Fibroblast of skin of right biceps (primary cell): ENCODE measurements around the gene PLCB1.
"Not testable (repeated sequence)": the region's sequence is repeated elsewhere in the genome, so short reads cannot be mapped to it uniquely, and the experiment has no call there.

Experiments
- DNase-seq: peaks from one replicate; pipeline ENCODE4 v3.0.0-alpha.2; 2013

PLCB1 gene

DNA sequence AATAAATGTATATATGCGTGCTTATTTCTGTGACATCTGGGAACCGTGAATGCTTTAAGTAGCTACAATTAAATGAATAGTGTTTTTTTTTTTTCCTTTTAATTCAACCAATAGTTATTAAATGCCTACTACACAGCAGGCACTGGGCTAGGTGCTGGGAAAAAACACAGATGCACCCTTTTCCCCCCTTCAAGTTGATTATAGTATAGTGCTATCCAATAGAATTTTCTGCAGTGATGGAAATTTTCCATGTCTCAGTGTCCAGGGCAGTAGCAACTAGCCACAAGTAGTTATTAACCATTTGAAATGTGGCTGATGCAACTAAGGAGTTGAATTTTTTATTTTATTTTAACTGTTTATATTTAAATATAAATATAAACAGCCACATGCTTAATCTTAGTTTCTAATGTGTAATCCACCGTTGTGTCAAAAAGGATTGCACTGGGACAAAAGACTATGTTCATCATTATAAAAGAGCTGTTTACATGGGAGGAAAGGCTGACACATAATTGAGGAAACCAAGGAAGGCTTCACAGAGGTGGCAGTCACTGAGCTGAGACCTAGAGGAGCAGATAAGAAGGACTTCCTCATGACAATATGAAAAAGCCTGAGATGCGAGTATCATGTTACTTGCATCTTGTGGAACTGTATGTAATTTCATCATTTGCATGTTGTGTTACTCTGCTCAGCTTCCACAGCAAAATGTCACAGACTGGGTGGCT is 675.6 kb downstream of the PLCB1 start:
- DNase-seq: no peak

DNA sequence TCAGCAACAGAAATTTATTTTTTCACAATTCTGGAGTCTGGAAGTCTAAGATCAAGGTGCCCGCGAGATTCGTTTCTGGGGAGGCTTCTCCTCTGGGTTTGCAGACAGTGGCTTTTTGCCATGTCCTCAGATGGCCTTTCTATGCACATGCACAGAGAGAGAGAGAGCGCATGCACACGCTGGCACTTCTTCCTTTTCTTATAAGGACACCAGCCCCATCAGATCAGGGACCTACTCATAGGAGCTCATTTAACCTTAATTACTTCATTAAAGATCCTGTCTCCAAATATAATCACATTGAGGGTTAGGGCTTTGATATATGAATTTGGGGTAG is 676.1 kb downstream of the PLCB1 start:
- no peak for DNase-seq

GRCh38 chr20:8809107-8809953 is 677.3 kb downstream of the PLCB1 start:
- no peak for DNase-seq

DNA sequence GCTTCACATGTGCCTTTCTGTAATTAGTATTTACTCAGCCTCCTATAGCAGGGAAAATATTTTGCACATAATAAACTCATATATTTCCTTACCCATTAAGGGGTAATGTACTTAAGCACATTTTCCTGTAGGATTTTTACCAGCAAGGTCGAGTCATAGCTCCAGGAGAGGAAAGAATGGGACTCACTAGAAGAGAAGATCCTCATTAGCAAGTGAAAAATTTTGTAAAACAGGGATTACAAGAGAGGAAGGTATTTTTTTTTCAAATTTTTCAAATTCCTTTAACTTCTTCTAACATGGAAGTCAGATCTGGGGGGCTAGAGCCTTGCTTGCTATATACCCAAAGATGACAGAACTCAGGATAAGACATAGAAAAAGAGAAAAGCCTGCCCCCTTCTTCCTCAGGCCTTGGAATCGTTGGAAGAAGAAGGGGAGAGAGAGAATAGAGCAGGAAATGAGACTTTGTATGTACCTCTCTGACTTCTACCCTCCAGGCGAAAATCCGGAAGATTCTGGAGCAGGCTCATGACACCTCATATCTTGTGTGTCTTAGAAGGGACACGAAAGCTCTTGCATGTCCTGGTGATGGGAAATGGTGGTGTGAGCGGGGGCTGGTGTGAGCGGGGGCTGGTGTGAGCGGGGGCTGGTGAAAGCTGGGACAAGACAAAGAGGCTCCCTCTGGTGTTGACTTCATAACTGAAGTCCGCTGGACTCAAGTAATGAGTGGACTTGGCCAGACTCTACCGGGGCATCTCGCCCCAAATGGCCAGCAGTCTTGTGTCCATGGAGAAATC is 679.9 kb downstream of the PLCB1 start:
- peak; percentile 41 for DNase-seq

GRCh38 chr20:8812817-8813216 is 680.8 kb downstream of the PLCB1 start:
- no peak for DNase-seq

GRCh38 chr20:8815208-8815607 is 683.1 kb downstream of the PLCB1 start:
- no peak for DNase-seq

DNA sequence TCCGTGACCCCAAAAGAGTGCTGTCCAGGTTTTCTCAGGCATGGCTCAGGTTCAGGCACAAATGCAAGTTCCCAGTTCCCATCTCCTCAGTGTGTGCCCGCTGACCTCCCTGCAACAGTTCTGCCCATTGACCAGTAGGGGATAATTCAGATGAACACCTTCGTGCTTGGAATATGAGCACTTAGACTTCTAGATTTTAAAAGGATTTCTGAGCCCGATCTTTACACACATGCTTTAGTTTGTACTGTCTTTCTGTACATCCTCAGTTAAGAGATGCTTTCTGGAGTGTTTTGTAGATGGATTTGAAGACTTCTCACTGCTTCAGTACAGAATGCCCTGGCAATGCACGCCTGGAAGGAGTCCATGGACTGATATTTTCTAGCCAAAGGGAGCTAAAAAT is 697.2 kb downstream of the PLCB1 start:
- DNase-seq: no peak

GRCh38 chr20:8834294-8834693 is 702.2 kb downstream of the PLCB1 start:
- not testable (repeated sequence) for DNase-seq

GRCh38 chr20:8834851-8835250 is 702.8 kb downstream of the PLCB1 start:
- DNase-seq: no peak

- DNase-seq: peak; percentile 49
These were observed 705.3 kb downstream of the PLCB1 start for GRCh38 chr20:8837396-8837795.

GRCh38 chr20:8842525-8842924 is 710.5 kb downstream of the PLCB1 start:
- DNase-seq: no peak

DNA sequence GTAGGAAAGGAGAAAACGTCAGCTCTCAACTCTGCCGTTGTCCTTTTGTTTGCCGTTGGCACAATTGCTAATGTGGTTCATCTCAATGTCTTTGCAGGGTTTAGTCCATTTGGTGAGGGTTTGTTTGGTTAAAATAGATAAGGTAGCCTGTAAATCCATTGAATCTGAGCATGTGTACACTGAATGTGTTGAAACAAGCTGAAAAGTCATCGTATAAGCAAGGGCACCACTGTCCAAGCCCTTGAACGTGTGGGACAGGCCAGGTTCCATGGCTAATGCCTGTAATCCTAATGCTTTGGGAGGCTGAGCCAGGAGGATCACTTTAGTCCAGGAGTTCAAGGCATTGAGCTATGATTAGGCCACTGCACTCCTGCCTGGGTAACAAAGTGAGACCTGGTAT is 712.1 kb downstream of the PLCB1 start:
- no peak for DNase-seq

GRCh38 chr20:8849990-8850389 is 717.9 kb downstream of the PLCB1 start:
- DNase-seq: no peak

DNA sequence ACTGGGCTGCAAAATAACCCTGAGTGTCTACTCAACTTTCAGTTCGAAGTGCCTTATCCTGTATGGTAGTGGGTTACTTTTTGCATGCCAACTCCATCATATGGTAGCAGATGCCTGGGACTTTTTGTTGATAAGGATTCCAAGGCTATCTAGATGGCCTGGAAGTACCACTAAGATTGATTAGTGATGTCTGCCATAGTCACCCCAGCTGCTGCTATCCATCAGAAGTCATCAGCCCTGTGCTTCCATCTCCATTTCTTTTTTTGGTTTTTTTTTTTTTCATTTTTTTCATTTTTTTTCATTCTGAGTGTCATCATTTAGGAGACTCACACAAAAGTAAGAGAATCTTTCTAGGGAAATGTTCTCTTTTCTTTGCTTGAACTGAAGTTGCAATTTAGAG is 719.4 kb downstream of the PLCB1 start:
- no peak for DNase-seq

DNA sequence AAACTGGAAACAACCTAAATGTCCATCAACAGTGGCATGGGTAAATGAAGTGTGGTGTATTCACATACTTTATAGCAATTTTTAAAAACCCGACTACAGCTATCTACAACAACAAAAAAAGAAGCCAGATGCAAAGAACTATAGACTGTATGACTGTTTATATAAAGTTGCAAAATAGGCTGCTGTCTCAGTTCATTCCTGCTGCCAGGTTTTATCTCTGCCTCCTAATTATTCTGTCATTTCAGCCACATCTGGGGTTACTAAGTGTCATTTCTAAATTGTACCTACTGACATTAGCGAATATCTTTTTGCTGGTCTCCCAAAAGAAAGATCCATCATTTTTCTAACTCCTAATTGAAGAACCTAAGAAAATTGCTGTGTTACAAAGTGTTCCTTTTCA is 719.9 kb downstream of the PLCB1 start:
- DNase-seq: not testable (repeated sequence)

DNA sequence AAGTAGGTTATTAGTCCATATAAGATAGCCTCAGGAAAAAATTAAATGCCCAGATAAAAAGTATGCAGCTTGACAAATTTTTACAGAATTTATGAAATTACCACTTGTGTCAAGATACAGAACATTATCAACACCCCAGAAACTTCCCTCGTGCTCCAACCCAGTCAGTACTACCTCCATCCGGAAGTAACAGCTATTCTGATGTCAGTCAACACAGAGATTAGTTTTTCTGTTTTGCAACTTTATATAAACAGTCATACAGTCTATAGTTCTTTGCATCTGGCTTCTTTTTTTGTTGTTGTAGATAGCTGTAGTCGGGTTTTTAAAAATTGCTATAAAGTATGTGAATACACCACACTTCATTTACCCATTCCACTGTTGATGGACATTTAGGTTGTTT is 721.1 kb downstream of the PLCB1 start:
- DNase-seq: not testable (repeated sequence)

DNA sequence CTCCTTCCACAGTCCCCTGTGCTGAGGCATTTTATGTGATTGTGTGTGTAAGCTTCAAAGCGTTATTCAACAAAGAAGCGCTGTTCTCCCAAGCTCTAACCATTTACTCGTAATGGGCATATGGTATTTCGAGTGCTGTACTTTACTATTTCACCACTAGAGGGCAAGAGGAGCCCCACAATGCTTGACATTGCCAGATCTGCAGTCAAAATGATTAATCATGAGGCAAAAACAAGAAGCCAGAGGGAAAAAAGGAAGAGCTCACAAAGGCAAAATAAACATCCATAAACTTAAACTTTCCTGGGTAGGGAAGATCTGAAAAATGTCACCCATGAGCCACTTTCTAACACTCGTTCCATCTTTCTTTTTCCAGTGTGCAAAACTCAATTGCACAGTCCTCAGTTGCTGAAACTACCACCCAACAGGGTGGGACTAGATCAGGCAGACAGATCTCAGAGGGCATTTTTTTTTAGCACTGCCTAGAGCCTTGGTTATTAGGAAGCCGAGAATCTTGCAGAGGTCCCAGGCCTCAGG is 721.8 kb downstream of the PLCB1 start:
- peak; percentile 76 for DNase-seq

DNA sequence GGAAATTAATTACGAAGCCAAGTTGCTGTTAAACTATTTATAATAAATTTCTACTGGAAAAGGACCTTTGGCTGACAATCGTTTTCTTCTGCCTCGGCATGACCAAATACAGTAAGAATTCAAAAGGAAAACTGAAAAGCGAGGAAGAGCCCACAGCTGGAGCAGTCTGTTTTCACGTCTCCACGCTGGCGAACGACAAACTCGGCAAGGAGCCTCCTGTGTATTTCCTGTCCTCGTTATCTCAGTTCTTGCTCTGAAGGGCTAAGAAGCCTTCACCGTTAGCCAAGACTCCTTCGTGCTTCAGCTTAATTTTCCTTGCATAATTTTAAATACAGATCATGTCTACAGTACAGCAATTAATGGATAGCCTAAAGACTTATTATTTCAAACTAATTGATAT is 722.5 kb downstream of the PLCB1 start:
- peak; percentile 48 for DNase-seq

DNA sequence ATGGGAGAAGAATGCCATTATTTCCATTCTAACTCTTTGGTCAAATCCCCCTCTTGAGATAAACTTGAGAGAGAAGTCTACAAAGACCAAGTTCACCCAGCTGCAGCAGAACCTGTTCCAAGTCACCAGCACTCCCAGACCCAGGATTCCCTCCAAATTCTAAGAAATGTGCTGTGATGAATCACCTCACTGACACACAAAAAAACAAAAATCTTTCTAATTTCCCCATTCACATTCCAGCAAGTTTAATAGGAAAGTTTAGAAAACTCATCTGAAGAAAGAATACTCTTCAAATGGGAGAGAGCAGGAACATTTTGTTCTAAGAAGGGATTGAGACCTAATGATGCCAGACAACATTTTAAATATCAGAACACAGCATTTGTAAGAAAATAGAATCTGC is 723.2 kb downstream of the PLCB1 start:
- DNase-seq: peak; percentile 66

GRCh38 chr20:8856668-8857067 is 724.6 kb downstream of the PLCB1 start:
- DNase-seq: no peak

DNA sequence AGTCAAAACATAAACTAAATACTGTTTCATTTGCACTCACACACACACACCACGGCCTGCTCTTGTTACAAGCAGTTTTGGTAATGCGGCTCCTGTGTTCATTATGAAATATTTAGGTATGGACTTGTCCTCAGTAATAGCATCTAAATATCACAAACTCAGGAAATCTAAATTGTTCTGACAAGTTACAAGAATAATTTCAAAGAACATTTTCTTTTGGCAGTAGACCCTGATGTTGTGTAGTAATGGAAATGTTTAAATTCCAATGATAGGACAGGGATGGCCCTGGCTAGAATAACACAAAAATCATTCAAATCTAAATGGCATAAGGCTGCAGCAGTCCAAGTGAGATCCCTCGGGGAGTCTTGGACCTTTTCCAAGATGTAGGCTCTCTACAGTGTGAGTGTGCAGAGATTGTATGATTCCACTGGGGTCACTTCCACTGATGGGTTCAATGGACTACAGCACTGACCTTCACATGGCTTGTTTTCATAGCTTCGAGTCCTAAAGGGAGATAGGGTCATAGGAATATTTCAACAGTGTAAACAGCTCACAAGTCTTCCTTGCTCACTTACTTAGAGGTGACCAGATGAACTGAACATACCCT is 726.2 kb downstream of the PLCB1 start:
- DNase-seq: no peak

DNA sequence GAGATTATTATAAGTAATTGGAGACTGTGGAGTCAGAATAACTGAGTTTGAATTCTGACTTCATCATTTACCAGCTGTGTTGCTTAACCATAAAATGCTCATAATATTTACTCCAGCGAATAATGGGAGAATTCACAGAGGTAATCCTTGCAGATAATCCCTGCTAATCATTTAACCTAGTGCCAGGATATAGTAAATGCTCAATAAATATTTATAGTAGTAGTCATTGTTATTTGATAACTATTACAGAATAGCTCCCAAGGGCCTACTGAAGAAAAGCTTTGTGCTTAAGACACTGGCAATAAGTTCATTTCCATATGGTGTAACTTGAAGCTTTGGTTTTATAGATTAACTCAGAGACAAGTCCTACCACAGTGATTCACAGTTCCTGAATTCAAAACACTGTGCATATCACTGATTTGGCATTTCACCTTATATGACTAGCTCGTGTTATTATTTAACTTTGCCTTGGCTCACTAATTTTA is 728.0 kb downstream of the PLCB1 start:
- DNase-seq: peak; percentile 95

DNA sequence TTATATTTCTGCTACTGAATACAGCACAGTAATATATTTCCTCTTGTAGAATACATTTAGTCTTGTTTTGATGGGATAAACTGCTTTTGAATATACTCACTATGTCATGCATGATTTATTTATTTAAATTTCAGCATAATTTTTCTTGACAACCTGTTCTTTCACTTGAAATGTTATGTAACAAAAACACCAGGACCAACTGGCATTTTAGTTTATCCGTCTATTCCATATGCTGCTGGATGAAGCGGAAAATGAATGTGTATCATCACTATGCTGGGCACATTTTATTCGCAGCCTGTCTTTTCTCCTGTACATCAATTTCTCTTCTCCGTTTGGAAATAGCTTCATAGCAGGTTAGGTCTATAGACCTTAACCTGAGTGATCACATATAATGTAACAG is 730.0 kb downstream of the PLCB1 start:
- DNase-seq: no peak
